Immature natural killer cell (primary cell): ENCODE results near the gene BOLA1. TPM values are rescaled to one million over a fixed set of nuclear protein-coding genes. Genes with fewer than 3 reads are reported as not detected.
"Not testable (repeated sequence)": the region's sequence is repeated elsewhere in the genome, so short reads cannot be mapped to it uniquely, and the experiment has no call there.

Experiments
- DNase-seq, 3 donors: peaks; one replicate each; pipeline ENCODE4 v3.0.0; 2022; ENCODE audit warnings: mixed read lengths in 1 of 3
- H3K27ac Mint-ChIP-seq, 6 donors: one replicate each; pipeline ENCODE4 v1.8.0; 2020; ENCODE audit warnings: mixed read lengths in 6 of 6, mild to moderate bottlenecking in 5 of 6, inconsistent platforms in 4 of 6, moderate library complexity in 3 of 6
- H3K27me3 Mint-ChIP-seq, 3 donors: one replicate each; pipeline ENCODE4 v1.8.0; 2020 to 2021; ENCODE audit warnings: low read depth in 3 of 3, mild to moderate bottlenecking in 3 of 3, mixed read lengths in 3 of 3, moderate library complexity in 3 of 3, inconsistent platforms in 1 of 3
- H3K36me3 Mint-ChIP-seq, 3 donors: one replicate each; pipeline ENCODE4 v1.8.0; 2020; ENCODE audit warnings: mixed read lengths in 3 of 3, inconsistent platforms in 2 of 3, mild to moderate bottlenecking in 2 of 3
- H3K4me1 Mint-ChIP-seq, 2 donors: one replicate each; pipeline ENCODE4 v1.8.0; 2020; ENCODE audit warnings: inconsistent platforms in 2 of 2, mild to moderate bottlenecking in 2 of 2, mixed read lengths in 2 of 2, moderate library complexity in 1 of 2
- H3K4me3 Mint-ChIP-seq, 5 donors: one replicate each; pipeline ENCODE4 v1.8.0; 2020; ENCODE audit warnings: mild to moderate bottlenecking in 5 of 5, mixed read lengths in 5 of 5, inconsistent platforms in 3 of 5, moderate library complexity in 3 of 5
- H3K9me3 Mint-ChIP-seq, 6 donors: one replicate each; pipeline ENCODE4 v1.8.0; 2020; ENCODE audit warnings: mild to moderate bottlenecking in 6 of 6, mixed read lengths in 6 of 6, inconsistent platforms in 4 of 6, moderate library complexity in 3 of 6
- polyA plus RNA-seq, 3 donors: library from polyadenylated mRNA; unstranded; fragments of 300-500 nt; fragmentation: Illumina TruSeq; gene quantifications; one replicate each; pipeline ENCODE4 v1.2.3, GENCODE V29; 2021

The BOLA1 gene
- polyA plus RNA-seq, 3 donors from 2014 or later, result 12.6 to 35.2 (median 30.4) TPM

DNA sequence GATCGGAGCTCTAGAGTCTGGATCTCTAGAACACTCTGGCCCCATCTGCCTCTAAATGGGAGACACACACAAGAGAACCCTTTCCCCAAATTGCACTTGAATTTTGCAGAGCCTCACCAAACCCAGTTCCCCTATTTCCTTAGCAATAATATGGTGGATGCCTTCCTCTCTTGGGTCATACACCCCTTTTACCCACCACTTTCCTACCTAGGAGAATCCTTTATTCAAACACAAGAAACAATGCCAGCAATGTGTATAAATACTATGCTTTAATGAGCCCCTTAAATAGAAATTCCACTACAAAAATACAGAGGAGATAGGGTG is 29.0 kb downstream of the BOLA1 start:
- peaks cover 0 to 2% (median 0%) of the 10 kb centered on the region in 6 donors for H3K9me3 Mint-ChIP-seq
- peaks cover 20 to 29% (median 23%) of the 10 kb centered on the region in 3 donors for H3K36me3 Mint-ChIP-seq
- no peak for DNase-seq
- peak overlapping the region; percentile 94 to 100 (median 98) for H3K27ac Mint-ChIP-seq
- peaks cover 43 to 59% of the 10 kb centered on the region in 2 donors for H3K4me1 Mint-ChIP-seq
- H3K27me3 Mint-ChIP-seq, result peaks cover 3 to 20% (median 8%) of the 10 kb centered on the region in 3 donors
- peak overlapping the region; percentile 93 to 97 (median 96) for H3K4me3 Mint-ChIP-seq

GRCh38 chr1:149929856-149930255 is 30.5 kb downstream of the BOLA1 start:
- peaks cover 7 to 15% (median 11%) of the 10 kb centered on the region in 3 donors for H3K36me3 Mint-ChIP-seq

GRCh38 chr1:149931212-149931790 is 31.9 kb downstream of the BOLA1 start:
- DNase-seq, result no peak
- Mint-ChIP-seq H3K4me3 (peak overlapping the region in 1 of 5 donors; percentile 24), H3K27me3 (peaks cover 3 to 20% (median 9%) of the 10 kb centered on the region in 3 donors)

More at GRCh38 chr1:149929856-149930255, 30.5 kb downstream of the BOLA1 start:
- Mint-ChIP-seq H3K27me3 (peaks cover 3 to 20% (median 10%) of the 10 kb centered on the region in 3 donors), H3K4me3 (no peak overlapping the region), H3K4me1 (peaks cover 37 to 46% of the 10 kb centered on the region in 2 donors), H3K9me3 (peaks cover 0 to 2% (median 0%) of the 10 kb centered on the region in 6 donors), H3K27ac (peak overlapping the region in 4 of 6 donors; percentile 13 to 100 (median 60))
- DNase-seq, result no peak

DNA sequence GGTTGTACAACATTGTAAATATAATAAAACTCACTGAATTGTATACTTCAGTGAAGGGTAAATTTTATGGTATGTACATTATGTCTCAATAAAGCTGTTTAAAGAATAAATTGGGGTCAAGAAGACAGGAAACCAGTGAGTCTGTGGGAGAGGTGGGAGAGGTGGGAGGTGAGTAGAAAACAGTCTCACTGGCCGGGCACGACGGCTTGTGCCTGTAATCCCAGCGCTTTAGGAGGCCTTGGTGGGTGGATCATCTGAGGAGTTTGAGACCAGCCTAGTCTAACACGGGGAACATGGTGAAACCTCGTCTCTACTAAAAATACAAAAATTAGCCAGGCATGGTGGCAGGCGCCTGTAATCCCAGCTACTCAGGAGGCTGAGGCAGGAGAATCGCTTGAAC is 33.1 kb downstream of the BOLA1 start:
- Mint-ChIP-seq H3K27me3 (peaks cover 3 to 11% (median 7%) of the 10 kb centered on the region in 3 donors), H3K9me3 (peaks cover 0 to 2% (median 0%) of the 10 kb centered on the region in 6 donors), H3K4me3 (no peak overlapping the region), H3K27ac (peak overlapping the region in 2 of 6 donors; percentile 1 to 13), H3K4me1 (peaks cover 19 to 20% of the 10 kb centered on the region in 2 donors), H3K36me3 (no peaks in the 10 kb centered on the region)
- no peak for DNase-seq

More at GRCh38 chr1:149931212-149931790, 31.9 kb downstream of the BOLA1 start:
- Mint-ChIP-seq H3K27ac (peak overlapping the region in 3 of 6 donors; percentile 13 to 76 (median 74)), H3K36me3 (peaks cover 0 to under 1% (median under 1%) of the 10 kb centered on the region in 3 donors), H3K9me3 (peaks cover 0 to 2% (median 0%) of the 10 kb centered on the region in 6 donors), H3K4me1 (peaks cover 27 to 32% of the 10 kb centered on the region in 2 donors)

DNA sequence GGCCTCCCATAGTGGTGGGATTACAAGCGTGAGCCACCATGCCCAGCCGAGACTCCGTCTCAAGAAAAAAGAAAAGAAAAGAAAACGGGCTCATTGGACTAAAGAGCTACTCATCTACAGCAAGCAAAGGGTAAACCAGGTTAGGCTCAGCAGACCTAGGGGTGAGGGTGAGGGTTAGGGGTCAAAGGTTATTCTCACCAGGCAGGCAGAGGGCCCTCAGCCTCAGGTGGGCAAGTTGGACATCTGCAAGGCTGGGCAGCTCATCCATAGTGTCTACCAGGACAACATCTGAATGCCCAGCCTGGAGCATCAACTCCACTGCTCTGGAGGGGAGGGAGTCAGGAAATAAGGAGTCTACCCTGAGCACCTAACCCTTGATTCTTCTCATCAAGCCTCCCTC is 33.8 kb downstream of the BOLA1 start:
- no peak for DNase-seq
- peaks cover 13 to 15% of the 10 kb centered on the region in 2 donors for H3K4me1 Mint-ChIP-seq
- no peak overlapping the region for H3K27ac Mint-ChIP-seq
- no peaks in the 10 kb centered on the region for H3K36me3 Mint-ChIP-seq
- H3K9me3 Mint-ChIP-seq, result peaks cover 0 to 2% (median 0%) of the 10 kb centered on the region in 6 donors
- H3K27me3 Mint-ChIP-seq, result peaks cover 3 to 4% (median 3%) of the 10 kb centered on the region in 3 donors
- H3K4me3 Mint-ChIP-seq, result no peak overlapping the region

DNA sequence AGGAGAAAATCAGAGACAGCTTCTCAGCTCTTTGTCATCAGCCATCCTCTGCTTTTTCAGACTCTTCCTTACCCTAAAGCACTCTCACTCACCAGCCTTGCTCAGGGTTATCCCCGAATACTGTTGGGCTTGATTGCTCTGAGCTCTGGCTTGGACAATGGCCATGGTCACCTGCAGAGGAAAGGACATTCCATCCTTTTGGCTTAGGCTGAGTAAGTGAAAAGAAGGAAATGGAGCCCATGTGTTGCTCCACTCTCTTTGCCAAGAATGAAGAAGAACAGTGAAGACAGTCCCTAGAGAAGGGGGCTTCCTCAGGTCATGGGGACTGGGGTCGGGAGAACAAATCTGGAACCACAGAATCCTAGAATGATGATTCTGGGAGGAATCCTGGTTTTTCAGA is 35.0 kb downstream of the BOLA1 start:
- Mint-ChIP-seq H3K36me3 (no peaks in the 10 kb centered on the region), H3K4me1 (peaks cover 1 to 4% of the 10 kb centered on the region in 2 donors), H3K9me3 (peaks cover 0 to 2% (median 0%) of the 10 kb centered on the region in 6 donors), H3K27ac (no peak overlapping the region), H3K4me3 (no peak overlapping the region), H3K27me3 (peaks cover 1 to 4% (median 3%) of the 10 kb centered on the region in 3 donors)
- DNase-seq, result no peak

DNA sequence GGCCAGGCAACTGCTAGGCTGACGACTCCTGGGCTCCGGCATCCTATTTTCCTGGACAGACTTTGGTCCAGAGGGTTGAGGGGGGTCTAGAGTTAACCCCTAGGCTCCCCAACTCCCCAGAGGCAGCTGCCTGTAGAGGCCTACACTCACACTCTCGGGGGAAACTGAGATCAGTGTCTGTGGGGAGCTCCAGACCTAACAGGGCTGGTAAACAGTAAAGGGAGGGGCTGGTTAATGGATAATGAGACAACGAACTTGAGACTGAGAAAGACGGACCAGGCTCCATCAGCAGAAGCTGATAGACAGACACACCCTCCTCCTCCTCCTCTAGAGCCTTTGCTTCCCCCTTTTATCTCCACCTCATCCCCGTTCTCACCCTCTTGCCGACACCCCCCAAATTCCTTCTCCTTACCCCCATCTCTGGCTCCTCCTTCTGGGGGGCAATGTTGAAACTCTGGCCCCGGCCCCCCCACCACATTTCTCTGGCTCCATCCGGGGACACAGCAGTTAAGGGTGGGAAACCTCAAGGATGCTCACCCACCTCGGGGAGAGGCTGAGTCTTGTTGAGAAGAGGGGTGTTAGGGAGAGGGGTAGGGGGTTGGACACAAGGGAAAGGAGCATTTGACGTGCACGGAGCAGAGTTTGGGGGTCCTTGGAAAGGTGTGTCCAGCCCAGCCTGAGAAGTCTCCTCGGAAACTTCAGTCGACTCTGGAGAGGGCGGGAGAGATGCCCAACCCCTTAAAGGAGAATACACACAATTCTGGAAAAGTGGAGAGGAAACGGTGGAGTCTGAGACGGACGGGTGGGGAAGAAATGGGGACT is 37.0 kb downstream of the BOLA1 start, which contains the start of gene MTMR11:
Gene MTMR11 (minus strand): TSS at position 710 of the 822 bp plus-strand sequence. CDS start 232 bp downstream, at position 478.
- Mint-ChIP-seq H3K36me3 (no peaks in the 10 kb centered on the region), H3K4me3 (no peak within 1 kb of the TSS), H3K9me3 (peaks cover 0 to 2% (median 0%) of the 10 kb centered on the region in 6 donors), H3K27ac (no peak within 1 kb of the TSS), H3K27me3 (peaks cover 0 to 4% (median 3%) of the 10 kb centered on the region in 3 donors), H3K4me1 (peaks cover 0 to 4% of the 10 kb centered on the region in 2 donors)
- no peak for DNase-seq

DNA sequence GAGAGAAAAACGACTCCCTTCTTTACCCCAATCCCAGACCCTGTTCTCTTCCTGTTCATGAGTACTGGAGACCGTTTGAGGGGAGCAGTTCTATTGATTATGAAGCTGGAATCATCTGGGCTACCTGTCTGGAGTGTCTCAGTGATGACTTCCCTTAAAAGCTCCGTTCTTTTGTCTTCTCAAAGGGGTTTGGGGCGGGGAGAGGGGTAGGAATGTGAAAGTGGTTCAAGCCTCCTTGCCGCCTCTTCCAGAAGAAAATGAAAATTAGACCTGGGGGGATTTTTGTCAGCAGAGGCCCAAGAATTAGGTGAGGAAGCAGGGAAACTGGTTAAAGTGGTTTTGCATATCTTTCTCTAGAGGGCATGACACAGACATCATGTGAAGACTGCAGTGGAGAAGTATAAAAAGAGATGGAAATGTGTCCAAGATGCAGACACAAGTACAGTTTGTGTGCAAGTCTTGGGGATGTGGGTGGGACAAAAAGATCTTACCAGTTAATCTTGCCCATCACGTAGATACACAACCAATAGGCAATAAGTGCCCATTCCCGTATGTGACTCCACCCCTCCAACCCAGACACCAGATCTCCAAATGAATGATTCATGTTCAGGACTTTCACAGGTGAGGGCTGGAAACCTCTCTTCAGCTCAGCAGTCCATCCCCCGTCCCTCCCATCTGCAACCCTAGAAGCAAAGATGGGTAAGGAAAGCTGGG is 37.8 kb downstream of the BOLA1 start:
- peaks cover 0 to 4% of the 10 kb centered on the region in 2 donors for H3K4me1 Mint-ChIP-seq
- no peaks in the 10 kb centered on the region for H3K36me3 Mint-ChIP-seq
- H3K9me3 Mint-ChIP-seq, result no peaks in the 10 kb centered on the region
- DNase-seq, result no peak
- no peak overlapping the region for H3K27ac Mint-ChIP-seq
- peaks cover 0 to 3% (median 2%) of the 10 kb centered on the region in 3 donors for H3K27me3 Mint-ChIP-seq
- H3K4me3 Mint-ChIP-seq, result no peak overlapping the region

- H3K9me3 Mint-ChIP-seq, result no peaks in the 10 kb centered on the region
- H3K27me3 Mint-ChIP-seq, result peaks cover 0 to 2% (median 0%) of the 10 kb centered on the region in 3 donors
- DNase-seq, result no peak
- H3K36me3 Mint-ChIP-seq, result no peaks in the 10 kb centered on the region
- H3K4me3 Mint-ChIP-seq, result no peak overlapping the region
- peaks cover 0 to 4% of the 10 kb centered on the region in 2 donors for H3K4me1 Mint-ChIP-seq
- H3K27ac Mint-ChIP-seq, result peak overlapping the region in 1 of 6 donors; percentile 45
Measured at GRCh38 chr1:149937759-149938158, 38.4 kb downstream of the BOLA1 start.

GRCh38 chr1:149938668-149939003 is 39.3 kb downstream of the BOLA1 start:
- not testable (repeated sequence) for H3K27ac Mint-ChIP-seq, H3K36me3 Mint-ChIP-seq, H3K9me3 Mint-ChIP-seq, H3K4me3 Mint-ChIP-seq, H3K27me3 Mint-ChIP-seq, DNase-seq, H3K4me1 Mint-ChIP-seq

- Mint-ChIP-seq H3K36me3 (peaks cover 0 to 10% (median 4%) of the 10 kb centered on the region in 3 donors), H3K4me1 (peaks cover 0 to 4% of the 10 kb centered on the region in 2 donors), H3K4me3 (no peak overlapping the region), H3K9me3 (no peaks in the 10 kb centered on the region), H3K27me3 (no peaks in the 10 kb centered on the region), H3K27ac (peak overlapping the region in 1 of 6 donors; percentile 16)
- DNase-seq, result no peak
Measured at GRCh38 chr1:149940427-149940826, 41.1 kb downstream of the BOLA1 start.

- Mint-ChIP-seq H3K9me3 (no peaks in the 10 kb centered on the region), H3K4me1 (peaks cover 0 to 4% of the 10 kb centered on the region in 2 donors), H3K4me3 (no peak overlapping the region), H3K36me3 (peaks cover 0 to 13% (median 9%) of the 10 kb centered on the region in 3 donors), H3K27ac (no peak overlapping the region), H3K27me3 (no peaks in the 10 kb centered on the region)
- DNase-seq, result no peak
Measured at GRCh38 chr1:149942207-149942606, 42.8 kb downstream of the BOLA1 start.

DNA sequence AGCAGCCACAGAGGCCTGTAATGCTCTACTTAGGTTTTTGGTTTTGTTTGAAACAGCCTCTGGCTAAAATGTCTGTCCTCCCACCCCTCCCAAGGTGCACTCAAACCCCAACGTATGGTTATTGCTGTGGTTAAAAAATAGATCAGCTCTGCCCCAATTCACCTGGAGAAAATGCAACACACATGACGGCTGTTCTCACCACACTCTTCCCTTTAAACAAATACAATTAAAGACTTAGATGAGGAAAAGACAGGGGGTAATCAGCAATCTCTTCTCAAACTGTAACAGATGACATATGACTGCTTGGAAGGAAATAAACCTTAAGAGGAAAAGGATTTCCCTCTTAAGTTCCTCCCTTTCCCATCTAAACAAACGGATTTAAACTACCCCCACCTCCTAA is 43.5 kb downstream of the BOLA1 start:
- Mint-ChIP-seq H3K4me1 (no peaks in the 10 kb centered on the region), H3K27me3 (no peaks in the 10 kb centered on the region), H3K4me3 (no peak overlapping the region), H3K36me3 (peaks cover 3 to 13% (median 12%) of the 10 kb centered on the region in 3 donors), H3K27ac (peak overlapping the region in 1 of 6 donors; percentile 29), H3K9me3 (no peaks in the 10 kb centered on the region)
- DNase-seq, result no peak
